ENCODE results near the gene ZNF410. TPM values are rescaled to one million over a fixed set of nuclear protein-coding genes. Genes with fewer than 3 reads are reported as not detected.

ZNF410 gene
- total RNA-seq, 1 experiment from 2014 or later = 28.1 TPM

DNA sequence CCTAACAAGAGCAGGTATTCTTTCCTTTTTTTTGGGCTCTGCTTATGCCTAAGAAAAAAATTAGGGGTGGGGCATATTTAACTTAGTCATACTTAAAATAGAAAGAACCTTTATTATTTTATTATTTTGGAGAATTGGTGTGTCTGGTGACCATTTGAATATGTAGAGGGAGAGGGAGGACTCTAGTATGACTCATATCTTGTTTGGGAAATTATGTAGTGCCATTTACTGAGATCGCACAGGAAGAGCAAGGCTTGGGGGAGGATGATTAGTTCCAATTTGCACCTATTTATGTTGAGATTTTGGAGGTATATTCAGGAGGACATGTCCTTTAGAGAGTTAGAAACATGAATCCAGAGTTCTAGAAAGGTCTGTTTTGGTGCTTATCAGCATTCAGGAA lies 9.9 kb downstream of the ZNF410 start:
- H2BK20ac ChIP-seq (ENCODE audit: low read depth, low read length, poor library complexity, severe bottlenecking) = no peak overlapping the region
- H3K79me2 ChIP-seq (ENCODE audit: insufficient read depth, low read length) = no peaks in the 10 kb centered on the region; the same call in 1 of the 2 replicates
- H3K9me3 Mint-ChIP-seq = no peaks in the 10 kb centered on the region
- no peaks in the 10 kb centered on the region for H3K23me2 ChIP-seq (ENCODE audit: insufficient read length, low read depth, low read length, poor library complexity, severe bottlenecking)
- H2BK120ac ChIP-seq (ENCODE audit: low read depth, low read length, poor library complexity, severe bottlenecking) = no peak overlapping the region
- no CpG with 5 or more reads among the region's 1 CpG for WGBS (ENCODE audit: extremely low coverage, insufficient read length, low lambda C conversion rate)
- H4K20me1 ChIP-seq (ENCODE audit: control insufficient read depth, insufficient read depth, insufficient read length) = no peaks in the 10 kb centered on the region
- no peak for DNase-seq
- H3K56ac ChIP-seq (ENCODE audit: insufficient read length, low read depth, low read length) = no peak overlapping the region
- no peaks in the 10 kb centered on the region for H3K27me3 ChIP-seq (ENCODE audit: insufficient read depth, low read length)
- no peak overlapping the region for H3K4ac ChIP-seq (ENCODE audit: low read depth, low read length)
- H4K5ac ChIP-seq (ENCODE audit: insufficient read length, low read depth, low read length) = no peak overlapping the region
- no peaks in the 10 kb centered on the region for H3K4me1 Mint-ChIP-seq
- H3K27ac Mint-ChIP-seq = no peak overlapping the region
- no peak overlapping the region for H3K27ac ChIP-seq (ENCODE audit: insufficient read length, low read depth, low read length)
- H3K27me3 Mint-ChIP-seq (ENCODE audit: low read depth) = no peaks in the 10 kb centered on the region
- H2AK5ac ChIP-seq (ENCODE audit: insufficient read length, low read length) = no peak overlapping the region
- no peak overlapping the region for H3K18ac ChIP-seq (ENCODE audit: insufficient read length, low read depth, low read length)
- no peak overlapping the region for H2AFZ ChIP-seq (ENCODE audit: low read length)
- peaks cover 12 to 64% (median 45%) of the 10 kb centered on the region in 3 experiments; a peak in 6 of 7 replicates for H3K36me3 Mint-ChIP-seq (ENCODE audit: insufficient read depth in 1 of 3, low read depth in 3 of 3)
- no peak overlapping the region for H3K4me2 ChIP-seq (ENCODE audit: insufficient read depth, insufficient read length, low read length)
- no peak overlapping the region for H3K14ac ChIP-seq (ENCODE audit: insufficient read depth, low read length)
- no peak overlapping the region for H2BK5ac ChIP-seq (ENCODE audit: insufficient read length, low read length)
- no peak overlapping the region for H3K23ac ChIP-seq (ENCODE audit: insufficient read length, low read depth, low read length)
- no peak overlapping the region for H3T11ph ChIP-seq (ENCODE audit: low read length)
- no peak overlapping the region for H4K91ac ChIP-seq (ENCODE audit: insufficient read length, low read depth, low read length)
- no peak overlapping the region for H2BK12ac ChIP-seq (ENCODE audit: insufficient read length, low read depth, low read length)
- no peaks in the 10 kb centered on the region for H3K9me3 ChIP-seq (ENCODE audit: control insufficient read depth, low read depth, low read length)
- H3K9ac ChIP-seq (ENCODE audit: extremely low read depth, insufficient read length, low read length) = no peak overlapping the region
- no peaks in the 10 kb centered on the region for H3K4me1 ChIP-seq (ENCODE audit: insufficient read depth, low read length)
- no peaks in the 10 kb centered on the region for H3K79me1 ChIP-seq (ENCODE audit: insufficient read depth, low read depth, low read length, poor library complexity, severe bottlenecking)
- TF ChIP-seq, protein P1, sequence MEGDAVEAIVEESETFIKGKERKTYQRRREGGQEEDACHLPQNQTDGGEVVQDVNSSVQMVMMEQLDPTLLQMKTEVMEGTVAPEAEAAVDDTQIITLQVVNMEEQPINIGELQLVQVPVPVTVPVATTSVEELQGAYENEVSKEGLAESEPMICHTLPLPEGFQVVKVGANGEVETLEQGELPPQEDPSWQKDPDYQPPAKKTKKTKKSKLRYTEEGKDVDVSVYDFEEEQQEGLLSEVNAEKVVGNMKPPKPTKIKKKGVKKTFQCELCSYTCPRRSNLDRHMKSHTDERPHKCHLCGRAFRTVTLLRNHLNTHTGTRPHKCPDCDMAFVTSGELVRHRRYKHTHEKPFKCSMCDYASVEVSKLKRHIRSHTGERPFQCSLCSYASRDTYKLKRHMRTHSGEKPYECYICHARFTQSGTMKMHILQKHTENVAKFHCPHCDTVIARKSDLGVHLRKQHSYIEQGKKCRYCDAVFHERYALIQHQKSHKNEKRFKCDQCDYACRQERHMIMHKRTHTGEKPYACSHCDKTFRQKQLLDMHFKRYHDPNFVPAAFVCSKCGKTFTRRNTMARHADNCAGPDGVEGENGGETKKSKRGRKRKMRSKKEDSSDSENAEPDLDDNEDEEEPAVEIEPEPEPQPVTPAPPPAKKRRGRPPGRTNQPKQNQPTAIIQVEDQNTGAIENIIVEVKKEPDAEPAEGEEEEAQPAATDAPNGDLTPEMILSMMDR (conservative IDR thresholded peaks at IDR 0.05) = no peak
- no peak overlapping the region for H3K4me3 Mint-ChIP-seq
- no peak overlapping the region for H4K8ac ChIP-seq (replicated peaks; ENCODE audit: insufficient read length, low read depth, low read length)
- no peak overlapping the region for H2BK15ac ChIP-seq (ENCODE audit: low read depth, low read length)
